GM12801 (cell line): ENCODE measurements around the gene TIGD3.

Experiments
- TF ChIP-seq, protein P1 (sequence below): IDR thresholded peaks from one replicate; pipeline ENCODE4 v1.5.1; 2011; ENCODE audit warnings: control low read depth; ENCODE audit not compliant: insufficient read length; ENCODE audit errors: extremely low read depth

Gene TIGD3

DNA sequence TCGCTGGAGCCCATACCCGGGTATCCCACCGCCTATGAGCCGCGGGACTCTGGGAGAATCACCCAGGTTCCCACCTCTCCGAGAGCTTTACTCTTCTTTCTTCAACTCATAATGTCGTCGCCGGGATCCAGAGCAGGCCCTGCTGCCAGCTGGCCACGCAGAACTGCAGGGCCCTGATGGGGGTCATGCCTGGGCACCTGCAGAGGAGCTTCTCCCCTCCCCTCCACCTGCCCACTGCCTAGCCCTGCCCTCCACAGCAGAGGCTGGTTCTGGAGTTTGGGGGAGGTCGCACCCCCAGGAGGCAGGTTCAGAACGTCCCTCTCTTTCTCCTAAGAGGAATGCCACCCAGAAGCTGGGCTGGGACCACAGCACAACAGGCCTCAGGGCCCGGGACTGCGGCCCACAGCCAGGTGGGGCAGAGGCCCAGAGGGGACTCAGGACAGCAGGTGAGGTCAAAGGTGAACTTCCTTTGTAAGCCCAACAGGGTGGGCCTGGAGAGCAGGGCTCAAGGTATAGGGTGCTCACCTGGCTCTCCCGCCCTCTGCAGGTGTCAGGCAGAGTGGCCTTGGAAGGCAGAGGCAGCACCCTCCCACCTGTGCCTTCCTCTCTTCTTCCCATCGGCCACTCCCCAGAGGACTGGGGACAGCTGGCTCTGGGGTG lies 26.0 kb downstream of the TIGD3 start:
- TF ChIP-seq, protein P1, sequence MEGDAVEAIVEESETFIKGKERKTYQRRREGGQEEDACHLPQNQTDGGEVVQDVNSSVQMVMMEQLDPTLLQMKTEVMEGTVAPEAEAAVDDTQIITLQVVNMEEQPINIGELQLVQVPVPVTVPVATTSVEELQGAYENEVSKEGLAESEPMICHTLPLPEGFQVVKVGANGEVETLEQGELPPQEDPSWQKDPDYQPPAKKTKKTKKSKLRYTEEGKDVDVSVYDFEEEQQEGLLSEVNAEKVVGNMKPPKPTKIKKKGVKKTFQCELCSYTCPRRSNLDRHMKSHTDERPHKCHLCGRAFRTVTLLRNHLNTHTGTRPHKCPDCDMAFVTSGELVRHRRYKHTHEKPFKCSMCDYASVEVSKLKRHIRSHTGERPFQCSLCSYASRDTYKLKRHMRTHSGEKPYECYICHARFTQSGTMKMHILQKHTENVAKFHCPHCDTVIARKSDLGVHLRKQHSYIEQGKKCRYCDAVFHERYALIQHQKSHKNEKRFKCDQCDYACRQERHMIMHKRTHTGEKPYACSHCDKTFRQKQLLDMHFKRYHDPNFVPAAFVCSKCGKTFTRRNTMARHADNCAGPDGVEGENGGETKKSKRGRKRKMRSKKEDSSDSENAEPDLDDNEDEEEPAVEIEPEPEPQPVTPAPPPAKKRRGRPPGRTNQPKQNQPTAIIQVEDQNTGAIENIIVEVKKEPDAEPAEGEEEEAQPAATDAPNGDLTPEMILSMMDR, result no peak

DNA sequence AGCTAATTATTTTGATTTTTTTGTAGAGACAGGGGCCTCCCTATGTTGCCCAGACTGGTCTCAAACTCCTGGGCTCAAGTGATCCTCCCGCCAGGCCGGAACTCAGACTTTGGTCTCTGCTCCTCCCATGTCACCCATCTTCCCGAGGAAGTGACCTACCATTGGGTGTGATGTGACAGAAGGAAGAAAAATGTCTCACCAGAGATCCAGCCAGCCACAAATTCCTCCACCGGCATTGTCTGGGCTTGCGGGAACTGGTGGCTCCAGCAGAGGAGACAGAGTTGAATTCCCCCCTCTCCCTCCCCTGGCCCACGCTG lies 27.1 kb downstream of the TIGD3 start:
- TF ChIP-seq, protein P1, result no peak

DNA sequence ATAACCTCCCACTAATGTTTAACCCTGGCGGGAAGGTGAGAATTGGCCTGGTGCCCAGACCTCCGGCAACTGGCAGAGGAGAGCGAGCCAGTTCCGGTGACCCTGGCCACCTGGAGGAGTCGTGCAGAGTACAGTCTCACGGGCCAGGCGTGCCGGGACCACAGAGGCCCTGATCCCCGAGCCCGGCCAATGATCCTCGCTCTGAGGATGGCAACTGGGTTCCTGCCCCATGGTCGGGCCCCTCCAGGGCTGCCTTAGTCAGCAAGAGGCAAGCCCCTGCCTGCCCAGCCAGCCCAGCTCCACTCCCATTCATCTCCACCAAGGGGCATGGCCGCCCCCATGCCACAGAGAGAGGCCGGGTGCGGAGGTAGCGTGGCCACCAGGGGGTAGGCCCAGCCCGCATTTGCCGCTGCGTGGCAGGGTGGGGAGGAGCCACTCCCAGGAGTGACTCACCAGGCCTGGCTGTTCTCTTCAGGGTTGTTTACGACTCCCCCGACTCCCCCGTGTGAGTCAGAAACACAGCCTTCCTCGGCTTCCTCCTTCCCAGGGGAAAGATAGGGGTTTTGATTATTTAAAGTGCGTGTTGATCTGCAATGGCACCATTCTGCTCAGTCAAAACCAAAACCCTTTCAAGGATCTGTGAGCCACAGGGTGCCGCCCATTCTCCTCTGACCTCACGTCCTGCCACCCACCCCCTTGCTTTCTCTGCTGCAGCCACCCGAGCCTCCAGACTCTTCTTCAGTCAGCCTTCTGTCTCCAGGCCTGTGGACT lies 27.7 kb downstream of the TIGD3 start, which contains the start of gene SLC25A45:
Gene SLC25A45, minus strand, starts transcription at position 614 of the 771 bp plus-strand sequence. CDS start 695 bp downstream, outside the sequence.
- TF ChIP-seq, protein P1, result no peak

DNA sequence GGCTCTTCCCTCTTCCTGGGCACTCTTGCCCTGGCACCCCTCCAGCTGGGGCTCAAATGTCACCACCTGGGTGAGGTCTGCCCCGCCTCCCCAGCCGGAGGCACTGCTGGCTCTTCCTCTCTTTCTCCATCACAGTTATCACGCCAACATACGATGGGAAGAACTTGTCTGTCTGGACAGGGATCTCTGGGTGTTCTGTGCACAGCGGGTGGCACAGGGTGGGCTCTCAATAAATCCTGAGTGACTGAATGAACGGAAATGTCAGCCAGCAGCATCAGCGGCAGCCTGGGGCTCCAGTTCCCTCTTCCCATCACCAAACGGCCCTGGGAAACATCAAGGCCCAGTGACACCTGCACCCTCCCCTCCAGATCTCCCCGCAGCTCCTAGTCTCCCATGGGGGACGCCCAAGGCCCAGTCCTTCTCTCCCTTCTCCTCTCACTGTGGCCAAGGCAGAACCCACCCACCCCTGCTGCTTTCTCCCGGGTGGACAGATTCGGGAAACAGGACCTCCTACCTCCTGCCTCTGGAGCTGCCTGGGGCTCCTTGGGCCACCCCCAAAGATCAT lies 28.3 kb downstream of the TIGD3 start:
- TF ChIP-seq, protein P1, result no peak

DNA sequence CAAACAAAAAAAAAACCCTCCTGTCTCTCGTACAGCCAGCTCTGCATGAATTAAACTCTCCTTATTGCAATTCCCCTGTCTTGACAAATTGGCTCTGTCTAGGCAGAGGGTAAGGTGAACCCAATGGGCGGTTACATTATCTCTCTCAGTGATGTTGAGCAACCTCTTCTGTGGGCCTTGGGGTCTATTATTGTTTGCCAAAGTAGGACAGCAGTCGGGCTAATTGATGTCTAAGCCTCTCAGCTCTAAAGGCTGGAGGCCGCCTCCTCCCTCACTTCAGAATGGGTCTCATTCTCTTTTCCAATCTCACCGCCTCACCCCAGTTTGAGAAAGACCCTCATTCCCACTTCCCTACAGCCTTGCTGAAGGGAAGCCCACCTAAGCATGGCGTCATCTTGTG lies 29.2 kb downstream of the TIGD3 start:
- TF ChIP-seq, protein P1, result no peak

DNA sequence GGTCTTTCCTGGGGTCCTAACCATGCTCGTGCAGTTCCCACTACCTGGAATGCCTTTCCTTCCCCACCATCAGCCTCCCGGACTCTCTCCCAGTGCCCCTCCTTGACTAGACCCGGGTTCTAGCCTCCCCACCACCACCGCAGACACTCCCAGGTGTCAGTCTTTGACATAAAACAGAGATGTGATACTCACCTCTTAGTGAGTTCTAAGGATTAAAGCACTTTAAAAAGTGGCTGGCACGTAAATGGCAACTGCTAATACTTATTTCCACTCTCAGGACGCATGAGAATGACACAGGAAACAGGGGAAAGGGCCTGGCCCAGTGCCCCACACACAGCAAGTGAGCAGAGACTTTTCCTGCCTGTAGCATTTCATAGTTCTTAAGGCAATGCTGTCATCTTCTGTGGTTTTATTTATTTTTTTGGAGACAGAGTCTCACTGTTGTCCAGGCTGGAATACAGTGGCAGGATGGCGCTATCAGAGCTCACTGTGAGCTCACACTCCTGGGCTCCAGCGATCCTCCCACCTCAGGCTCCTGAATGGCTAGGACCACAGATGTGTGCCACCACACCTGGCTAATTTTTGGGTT lies 29.8 kb downstream of the TIGD3 start:
- TF ChIP-seq, protein P1, result no peak
